Muscle layer of duodenum (tissue), 2 donors: ENCODE results near the gene SULT2B1.

Experiments used
- H3K27ac ChIP-seq: one replicate; pipeline ENCODE4 v1.7.0; 2013; ENCODE audit warnings: mild to moderate bottlenecking, low read length
- H3K27me3 ChIP-seq: one replicate; pipeline ENCODE4 v1.7.0; 2013; ENCODE audit warnings: low read depth, mild to moderate bottlenecking, control low read depth, low read length
- H3K36me3 ChIP-seq, 2 donors: one replicate each; pipeline ENCODE4 v1.7.0; 2013; ENCODE audit warnings: low read length in 2 of 2, control low read depth in 1 of 2, mild to moderate bottlenecking in 1 of 2; ENCODE audit not compliant: insufficient read depth in 2 of 2, control insufficient read depth in 1 of 2
- H3K4me1 ChIP-seq, 2 donors: one replicate each; pipeline ENCODE4 v1.7.0; 2013; ENCODE audit warnings: low read length in 2 of 2, mild to moderate bottlenecking in 2 of 2, control low read depth in 1 of 2, moderate library complexity in 1 of 2; ENCODE audit not compliant: insufficient read depth in 2 of 2, control insufficient read depth in 1 of 2
- H3K4me3 ChIP-seq, 2 donors: one replicate each; pipeline ENCODE4 v1.7.0; 2013; ENCODE audit warnings: low read length in 2 of 2, low read depth in 1 of 2, mild to moderate bottlenecking in 1 of 2
- H3K9me3 ChIP-seq, 2 donors: one replicate each; pipeline ENCODE4 v1.7.0; 2013; ENCODE audit warnings: low read length in 2 of 2, control low read depth in 1 of 2, mild to moderate bottlenecking in 1 of 2; ENCODE audit not compliant: control insufficient read depth in 1 of 2
- donor health status: healthy.

Gene SULT2B1

DNA sequence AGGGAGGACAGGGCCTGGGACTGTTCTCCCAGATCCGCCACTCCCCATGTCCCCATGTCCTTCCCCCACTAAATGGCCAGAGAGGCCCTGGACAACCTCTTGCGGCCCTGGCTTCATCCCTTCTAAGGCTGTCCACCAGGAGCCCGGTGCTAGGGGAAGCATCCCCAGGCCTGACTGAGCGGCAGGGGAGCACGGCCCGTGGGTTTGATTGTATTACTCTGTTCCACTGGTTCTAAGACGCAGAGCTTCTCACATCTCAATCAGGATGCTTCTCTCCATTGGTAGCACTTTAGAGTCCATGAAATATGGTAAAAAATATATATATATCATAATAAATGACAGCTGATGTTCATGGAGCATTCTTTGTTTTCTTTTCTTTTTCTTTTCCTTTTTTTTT, 55.4 kb downstream of the SULT2B1 start:
- H3K4me3 ChIP-seq: no peak overlapping the region
- H3K9me3 ChIP-seq: no peaks in the 10 kb centered on the region
- no peaks in the 10 kb centered on the region for H3K36me3 ChIP-seq
- no peaks in the 10 kb centered on the region for H3K4me1 ChIP-seq
- H3K27ac ChIP-seq: no peak overlapping the region
- H3K27me3 ChIP-seq: no peaks in the 10 kb centered on the region

- Histone ChIP-seq H3K27ac (no peak overlapping the region), H3K4me1 (no peaks in the 10 kb centered on the region), H3K9me3 (no peaks in the 10 kb centered on the region), H3K27me3 (no peaks in the 10 kb centered on the region), H3K4me3 (no peak overlapping the region), H3K36me3 (no peaks in the 10 kb centered on the region)
Observed at GRCh38 chr19:48608798-48609263, 56.9 kb downstream of the SULT2B1 start.

- Histone ChIP-seq H3K4me1 (no peaks in the 10 kb centered on the region), H3K9me3 (no peaks in the 10 kb centered on the region), H3K27me3 (no peaks in the 10 kb centered on the region), H3K27ac (no peak overlapping the region), H3K4me3 (no peak overlapping the region), H3K36me3 (no peaks in the 10 kb centered on the region)
Observed at GRCh38 chr19:48609571-48610108, 57.7 kb downstream of the SULT2B1 start.

GRCh38 chr19:48611872-48612271, 59.9 kb downstream of the SULT2B1 start:
- no peak overlapping the region for H3K4me3 ChIP-seq
- no peaks in the 10 kb centered on the region for H3K27me3 ChIP-seq
- H3K9me3 ChIP-seq: no peaks in the 10 kb centered on the region
- peaks cover 0 to 11% of the 10 kb centered on the region in 2 donors for H3K4me1 ChIP-seq
- no peak overlapping the region for H3K27ac ChIP-seq
- H3K36me3 ChIP-seq: peaks cover 10 to 22% of the 10 kb centered on the region in 2 donors

GRCh38 chr19:48613024-48613851, 61.3 kb downstream of the SULT2B1 start:
- no peaks in the 10 kb centered on the region for H3K9me3 ChIP-seq
- peak overlapping the region in 1 of 2 donors; percentile 37 for H3K4me3 ChIP-seq
- H3K36me3 ChIP-seq: peaks cover 16 to 31% of the 10 kb centered on the region in 2 donors
- H3K27ac ChIP-seq: peak overlapping the region; percentile 77
- H3K4me1 ChIP-seq: peaks cover 11 to 25% of the 10 kb centered on the region in 2 donors
- H3K27me3 ChIP-seq: no peaks in the 10 kb centered on the region

GRCh38 chr19:48613852-48614435, 62.0 kb downstream of the SULT2B1 start:
- H3K27ac ChIP-seq: peak overlapping the region; percentile 77
- peaks cover 16 to 31% of the 10 kb centered on the region in 2 donors for H3K36me3 ChIP-seq
- H3K9me3 ChIP-seq: no peaks in the 10 kb centered on the region
- peaks cover 11 to 27% of the 10 kb centered on the region in 2 donors for H3K4me1 ChIP-seq
- H3K27me3 ChIP-seq: no peaks in the 10 kb centered on the region
- H3K4me3 ChIP-seq: peak overlapping the region in 1 of 2 donors; percentile 37

DNA sequence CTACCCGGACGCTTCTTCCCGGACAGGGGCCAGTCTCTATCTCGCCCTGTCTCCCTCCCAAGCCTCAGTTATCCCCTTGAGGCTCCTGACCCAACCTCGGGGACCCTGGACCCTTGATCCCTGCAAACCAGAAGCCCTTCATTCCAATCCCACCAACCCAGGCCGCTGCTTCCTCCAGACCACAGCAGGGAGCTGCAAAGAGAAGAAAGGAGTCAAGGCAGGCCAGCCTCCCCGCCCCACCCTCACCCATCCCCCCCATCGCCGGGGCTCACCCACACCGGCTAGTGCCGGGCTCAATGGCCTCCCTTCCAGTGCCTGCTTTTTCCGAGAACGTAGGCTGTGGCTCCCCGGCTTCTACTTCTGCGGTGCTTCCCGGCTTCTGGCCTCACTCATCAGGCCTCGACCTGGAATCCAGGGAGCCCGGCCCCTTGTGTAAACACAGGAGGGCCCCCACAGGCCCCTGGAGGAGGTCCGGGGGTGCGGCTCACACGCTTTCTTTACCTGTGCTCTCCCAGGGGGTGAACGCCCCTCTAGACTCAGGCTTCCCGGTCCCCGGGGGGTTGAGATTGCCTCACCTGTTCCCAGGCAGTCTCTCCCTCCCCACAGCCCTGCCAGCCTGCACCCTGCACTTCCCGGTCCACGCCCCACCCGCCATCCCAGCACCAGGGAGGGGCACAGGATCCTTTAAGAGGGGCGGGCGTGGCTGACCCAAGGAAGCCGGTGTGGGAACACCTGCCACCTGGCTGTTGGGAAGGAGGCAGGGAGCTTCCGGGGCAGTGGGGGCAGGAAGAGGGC, 62.7 kb downstream of the SULT2B1 start, which contains the start of gene FAM83E:
Gene FAM83E, minus strand, starts transcription at position 641 of the 795 bp plus-strand sequence. CDS start 1,704 bp downstream, outside the sequence.
- Histone ChIP-seq H3K27me3 (no peaks in the 10 kb centered on the region), H3K4me1 (peaks cover 11 to 28% of the 10 kb centered on the region in 2 donors), H3K4me3 (peak within 1 kb of the TSS in 1 of 2 donors; percentile 37), H3K27ac (peak within 1 kb of the TSS; percentile 77), H3K36me3 (peaks cover 16 to 31% of the 10 kb centered on the region in 2 donors), H3K9me3 (no peaks in the 10 kb centered on the region)

GRCh38 chr19:48615231-48616040, 63.5 kb downstream of the SULT2B1 start:
- Histone ChIP-seq H3K27me3 (no peaks in the 10 kb centered on the region), H3K27ac (no peak overlapping the region), H3K9me3 (no peaks in the 10 kb centered on the region), H3K4me1 (peaks cover 11 to 36% of the 10 kb centered on the region in 2 donors), H3K36me3 (peaks cover 16 to 31% of the 10 kb centered on the region in 2 donors), H3K4me3 (no peak overlapping the region)

- Histone ChIP-seq H3K4me3 (no peak overlapping the region), H3K27me3 (no peaks in the 10 kb centered on the region), H3K36me3 (peaks cover 16 to 31% of the 10 kb centered on the region in 2 donors), H3K27ac (peak overlapping the region; percentile 8), H3K4me1 (peaks cover 11 to 36% of the 10 kb centered on the region in 2 donors), H3K9me3 (no peaks in the 10 kb centered on the region)
Observed at GRCh38 chr19:48616041-48616436, 64.1 kb downstream of the SULT2B1 start.

- Histone ChIP-seq H3K9me3 (no peaks in the 10 kb centered on the region), H3K4me1 (peaks cover 11 to 36% of the 10 kb centered on the region in 2 donors), H3K36me3 (peaks cover 16 to 31% of the 10 kb centered on the region in 2 donors), H3K4me3 (no peak overlapping the region), H3K27me3 (no peaks in the 10 kb centered on the region), H3K27ac (peak overlapping the region; percentile 87)
Observed at GRCh38 chr19:48616491-48617056, 64.6 kb downstream of the SULT2B1 start.
